ENCODE data around the gene SLX9.

Gene SLX9

GRCh38 chr21:44987886-44988606 lies 48.2 kb downstream of the SLX9 start:
- TF ChIP-seq POU2F2 (IDR thresholded peaks at IDR 0.05; ENCODE audit: low read depth, low read length) (0 out of 2 replicates have a peak, but pooled peaks have one; percentile 37), POLR2AphosphoS5 (IDR thresholded peaks at IDR 0.05; ENCODE audit: low read depth, low read length) (no peak)
- FAIRE-seq = no peak
- no peak for DNase-seq (ENCODE audit: insufficient read length, low spot score)

DNA sequence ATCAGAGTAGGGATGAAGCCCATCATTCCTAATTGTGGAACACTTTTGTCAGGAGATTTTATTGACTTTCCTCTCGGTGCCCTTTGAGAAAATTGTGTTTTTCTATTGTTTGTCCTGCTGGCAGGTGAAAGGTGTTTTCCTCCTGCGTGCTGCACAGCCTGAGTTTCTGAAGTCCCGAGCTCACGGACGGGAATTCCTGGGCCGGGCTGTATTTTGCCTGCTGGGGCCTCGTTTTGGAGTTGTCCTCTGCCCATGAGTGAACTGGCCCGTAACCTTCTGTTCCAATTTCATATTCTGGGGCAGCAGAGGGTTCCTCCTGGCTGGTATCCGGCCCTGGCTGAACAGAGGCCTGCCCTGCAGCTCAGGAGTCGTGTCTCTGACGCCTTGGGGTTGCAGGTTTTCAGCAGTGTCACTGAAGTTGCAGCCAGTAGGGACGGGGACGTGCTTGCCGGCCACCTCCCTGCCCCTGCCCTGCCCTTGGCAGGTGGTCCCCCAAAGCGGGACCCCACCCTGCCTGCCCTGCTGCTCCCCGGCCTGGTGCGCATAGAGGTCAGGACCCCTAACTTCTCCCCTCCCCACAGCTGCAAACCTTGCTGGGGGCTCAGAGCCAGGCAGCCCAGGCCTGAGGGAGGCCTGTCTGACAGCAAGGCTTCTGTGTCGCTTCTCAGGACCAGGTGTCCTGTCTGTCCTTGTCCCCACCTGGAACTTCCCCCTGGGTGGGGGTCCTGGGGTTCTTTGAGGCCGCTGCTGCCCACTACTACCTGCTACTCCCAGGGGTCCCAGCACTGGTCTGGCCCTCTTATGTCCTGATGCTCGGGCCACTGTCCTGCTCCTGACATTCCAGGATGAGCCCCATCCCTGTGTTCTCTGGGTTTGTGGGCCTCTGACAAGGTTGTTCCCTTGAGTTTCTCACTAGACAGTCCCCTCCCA lies 49.0 kb downstream of the SLX9 start:
- DNase-seq (ENCODE audit: insufficient read length, low spot score) (no peak), FAIRE-seq (no peak)
- no peak for TF ChIP-seq POLR2AphosphoS5 (IDR thresholded peaks at IDR 0.05; ENCODE audit: low read depth, low read length)
- no peak for TF ChIP-seq SPI1 (IDR thresholded peaks at IDR 0.05; ENCODE audit: low read depth, low read length)
- TF ChIP-seq POU2F2 (IDR thresholded peaks at IDR 0.05; ENCODE audit: low read depth, low read length) = no peak
- no peak for TF ChIP-seq POLR2A (IDR thresholded peaks at IDR 0.05; ENCODE audit: low read depth, low read length)
- no peak for TF ChIP-seq PAX5 (IDR thresholded peaks at IDR 0.05; ENCODE audit: insufficient read depth, low read length, severe bottlenecking)
- no peak for TF ChIP-seq TAF1 (IDR thresholded peaks at IDR 0.05; ENCODE audit: low read depth, low read length)

GRCh38 chr21:44989537-44989886 lies 49.7 kb downstream of the SLX9 start:
- TF ChIP-seq POU2F2 (IDR thresholded peaks at IDR 0.05; ENCODE audit: low read depth, low read length) (no peak), POLR2A (IDR thresholded peaks at IDR 0.05; ENCODE audit: low read depth, low read length) (no peak), TAF1 (IDR thresholded peaks at IDR 0.05; ENCODE audit: low read depth, low read length) (no peak), PAX5 (IDR thresholded peaks at IDR 0.05; ENCODE audit: insufficient read depth, low read length, severe bottlenecking) (no peak), POLR2AphosphoS5 (IDR thresholded peaks at IDR 0.05; ENCODE audit: low read depth, low read length) (no peak), SPI1 (IDR thresholded peaks at IDR 0.05; ENCODE audit: low read depth, low read length) (no peak)
- no peak for FAIRE-seq
- DNase-seq (ENCODE audit: insufficient read length, low spot score) = no peak

DNA sequence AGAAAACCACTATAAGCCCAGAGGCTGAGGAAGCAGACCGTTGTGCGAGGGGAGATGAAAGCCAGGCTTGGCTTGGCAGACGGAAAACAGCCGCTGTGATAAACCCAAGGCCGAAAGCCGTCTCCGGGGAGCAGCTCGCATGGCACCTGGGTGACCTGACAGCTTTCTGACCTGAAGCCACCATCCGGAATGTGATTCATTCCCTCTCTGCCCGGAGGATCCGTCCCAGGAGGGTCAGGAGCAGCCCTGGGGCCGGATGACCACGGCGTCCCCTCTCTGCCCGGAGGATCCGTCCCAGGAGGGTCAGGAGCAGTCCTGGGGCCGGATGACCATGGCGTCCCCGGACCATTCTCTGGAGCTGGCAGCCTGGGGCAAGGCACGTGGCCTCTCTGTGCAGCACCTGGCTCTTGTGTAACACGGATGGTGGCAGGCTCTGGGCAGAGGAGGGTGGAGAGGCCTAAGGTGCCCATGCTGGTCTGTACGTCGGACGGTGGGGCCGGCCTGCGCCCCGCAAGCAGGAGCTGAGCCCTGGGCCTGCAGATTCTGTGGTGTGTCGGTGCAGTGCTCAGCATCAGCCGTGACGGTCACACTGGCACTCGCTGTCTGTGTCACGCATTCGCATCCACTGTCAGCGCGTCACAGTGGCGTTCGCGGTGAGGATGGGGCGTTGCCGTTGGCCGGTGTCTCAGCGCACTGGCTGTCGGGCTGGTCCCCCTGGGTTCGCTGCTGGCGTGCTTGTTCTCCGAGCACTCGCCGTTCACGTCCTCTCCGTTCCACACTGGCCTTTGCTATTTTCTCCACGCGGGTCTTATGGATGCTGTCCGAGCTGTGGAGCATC lies 50.3 kb downstream of the SLX9 start:
- TF ChIP-seq PAX5 (IDR thresholded peaks at IDR 0.05; ENCODE audit: insufficient read depth, low read length, severe bottlenecking) = no peak
- FAIRE-seq (no peak), DNase-seq (ENCODE audit: insufficient read length, low spot score) (no peak)

DNA sequence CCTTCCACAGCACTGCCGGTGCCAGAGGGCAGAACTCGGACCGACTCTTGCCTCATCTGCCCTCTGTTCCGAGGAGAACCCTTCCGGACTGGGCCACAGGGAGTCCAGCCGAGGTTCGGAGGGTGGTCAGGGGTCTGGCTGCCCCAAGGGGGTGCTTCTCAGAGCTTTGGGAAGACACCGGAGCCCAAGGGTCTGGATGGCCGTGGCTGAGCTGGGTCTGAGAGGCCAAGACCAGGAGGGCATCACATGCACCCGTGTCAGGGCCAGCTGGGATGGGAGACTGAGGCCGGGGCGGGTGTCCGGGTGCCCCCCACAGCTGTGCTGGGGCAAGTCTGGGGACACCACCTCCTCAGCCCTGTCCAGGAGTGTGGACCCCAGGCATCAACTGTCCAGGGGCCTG lies 51.1 kb downstream of the SLX9 start:
- no peak for DNase-seq (ENCODE audit: insufficient read length, low spot score)
- no peak for TF ChIP-seq POU2F2 (IDR thresholded peaks at IDR 0.05; ENCODE audit: low read depth, low read length)
- no peak for TF ChIP-seq PAX5 (IDR thresholded peaks at IDR 0.05; ENCODE audit: insufficient read depth, low read length, severe bottlenecking)
- TF ChIP-seq SPI1 (IDR thresholded peaks at IDR 0.05; ENCODE audit: low read depth, low read length) = no peak
- no peak for TF ChIP-seq POLR2AphosphoS5 (IDR thresholded peaks at IDR 0.05; ENCODE audit: low read depth, low read length)
- TF ChIP-seq TAF1 (IDR thresholded peaks at IDR 0.05; ENCODE audit: low read depth, low read length) = no peak
- no peak for TF ChIP-seq POLR2A (IDR thresholded peaks at IDR 0.05; ENCODE audit: low read depth, low read length)
- FAIRE-seq = no peak

GRCh38 chr21:44991538-44992483 lies 52.0 kb downstream of the SLX9 start:
- FAIRE-seq = no peak
- TF ChIP-seq POLR2A (IDR thresholded peaks at IDR 0.05; ENCODE audit: low read depth, low read length) = no peak
- no peak for TF ChIP-seq POU2F2 (IDR thresholded peaks at IDR 0.05; ENCODE audit: low read depth, low read length)
- TF ChIP-seq PAX5 (IDR thresholded peaks at IDR 0.05; ENCODE audit: insufficient read depth, low read length, severe bottlenecking) = no peak
- TF ChIP-seq SPI1 (IDR thresholded peaks at IDR 0.05; ENCODE audit: low read depth, low read length) = no peak
- no peak for TF ChIP-seq POLR2AphosphoS5 (IDR thresholded peaks at IDR 0.05; ENCODE audit: low read depth, low read length)
- no peak for TF ChIP-seq TAF1 (IDR thresholded peaks at IDR 0.05; ENCODE audit: low read depth, low read length)
- no peak for DNase-seq (ENCODE audit: insufficient read length, low spot score)

- TF ChIP-seq SPI1 (IDR thresholded peaks at IDR 0.05; ENCODE audit: low read depth, low read length) (no peak), POU2F2 (IDR thresholded peaks at IDR 0.05; ENCODE audit: low read depth, low read length) (no peak), POLR2AphosphoS5 (IDR thresholded peaks at IDR 0.05; ENCODE audit: low read depth, low read length) (no peak), TAF1 (IDR thresholded peaks at IDR 0.05; ENCODE audit: low read depth, low read length) (no peak), PAX5 (IDR thresholded peaks at IDR 0.05; ENCODE audit: insufficient read depth, low read length, severe bottlenecking) (no peak), POLR2A (IDR thresholded peaks at IDR 0.05; ENCODE audit: low read depth, low read length) (no peak)
- no peak for FAIRE-seq
- no peak for DNase-seq (ENCODE audit: insufficient read length, low spot score)
Observed at GRCh38 chr21:44992608-44993031, 52.8 kb downstream of the SLX9 start.

GRCh38 chr21:44993321-44994046 lies 53.7 kb downstream of the SLX9 start:
- FAIRE-seq = no peak
- no peak for TF ChIP-seq PAX5 (IDR thresholded peaks at IDR 0.05; ENCODE audit: insufficient read depth, low read length, severe bottlenecking)
- no peak for TF ChIP-seq SPI1 (IDR thresholded peaks at IDR 0.05; ENCODE audit: low read depth, low read length)
- no peak for TF ChIP-seq POLR2A (IDR thresholded peaks at IDR 0.05; ENCODE audit: low read depth, low read length)
- no peak for TF ChIP-seq POU2F2 (IDR thresholded peaks at IDR 0.05; ENCODE audit: low read depth, low read length)
- no peak for TF ChIP-seq TAF1 (IDR thresholded peaks at IDR 0.05; ENCODE audit: low read depth, low read length)
- TF ChIP-seq POLR2AphosphoS5 (IDR thresholded peaks at IDR 0.05; ENCODE audit: low read depth, low read length) = no peak
- no peak for DNase-seq (ENCODE audit: insufficient read length, low spot score)
